GM10847 (cell line): ENCODE measurements around the gene TMEM42.

Experiments
- POLR2A ChIP-seq: IDR thresholded peaks from 2 replicates; pipeline ENCODE4 v1.6.1; 2011; ENCODE audit not compliant: insufficient read length; ENCODE audit errors: extremely low read depth

The TMEM42 gene

GRCh38 chr3:44896440-44896839, 34.7 kb downstream of the TMEM42 start:
- no peak for TF ChIP-seq POLR2A

- no peak for TF ChIP-seq POLR2A
Observed at GRCh38 chr3:44899683-44900367, 38.1 kb downstream of the TMEM42 start.

- no peak for TF ChIP-seq POLR2A
Observed at GRCh38 chr3:44902628-44903027, 40.9 kb downstream of the TMEM42 start.

GRCh38 chr3:44903314-44903713, 41.6 kb downstream of the TMEM42 start:
- TF ChIP-seq POLR2A, result no peak

GRCh38 chr3:44903751-44904150, 42.0 kb downstream of the TMEM42 start:
- TF ChIP-seq POLR2A, result no peak

- no peak for TF ChIP-seq POLR2A
Observed at GRCh38 chr3:44905446-44906157, 43.9 kb downstream of the TMEM42 start.

- TF ChIP-seq POLR2A, result no peak
Observed at GRCh38 chr3:44906997-44907396, 45.3 kb downstream of the TMEM42 start.

GRCh38 chr3:44907612-44908011, 45.9 kb downstream of the TMEM42 start:
- no peak for TF ChIP-seq POLR2A

GRCh38 chr3:44909063-44909462, 47.4 kb downstream of the TMEM42 start:
- no peak for TF ChIP-seq POLR2A

GRCh38 chr3:44910693-44911092, 49.0 kb downstream of the TMEM42 start:
- TF ChIP-seq POLR2A, result no peak

GRCh38 chr3:44913868-44914468, 52.3 kb downstream of the TMEM42 start:
- TF ChIP-seq POLR2A, result no peak

- no peak for TF ChIP-seq POLR2A
Observed at GRCh38 chr3:44914936-44915335, 53.2 kb downstream of the TMEM42 start.
